SK-N-SH (cell line): ENCODE data around the gene CCDC74B. TPM values are rescaled to one million over a fixed set of nuclear protein-coding genes. Genes with fewer than 3 reads are reported as not detected.

Experiments used
- CTCF ChIA-PET: fragments of 300-600, 350-600 bp; formaldehyde crosslinking; extraction: SDS; loops from one replicate; lab custom pipeline; 2021; lab: Yijun Ruan, JAX
- POLR2A ChIA-PET: fragments of 350-600 bp; sonication (Branson Sonifier 250); formaldehyde crosslinking; extraction: SDS; loops from one replicate; lab custom pipeline; 2020; ENCODE audit warnings: antibody characterized with exemption, inconsistent platforms; lab: Yijun Ruan, JAX
- DNase-seq: peaks from one replicate; pipeline ENCODE4 v3.0.0; 2012
- H2AFZ ChIP-seq: fragments of 200-600 bp; sonication (generic); 2 replicates; pipeline ENCODE4 v1.8.1; 2016; ENCODE audit warnings: antibody characterized with exemption, mild to moderate bottlenecking, low read depth
- H3F3A ChIP-seq: fragments of 200-600 bp; sonication (generic); replicated peaks from 2 replicates; pipeline ENCODE3; 2016; ENCODE audit warnings: antibody characterized with exemption, mild to moderate bottlenecking; ENCODE audit not compliant: insufficient read depth
- H3K27ac ChIP-seq, 2 experiments: fragments of 200-500 bp in 1 of 2; fragments of 200-600 bp in 1 of 2; sonication (Bioruptor generic) in 1 of 2; sonication (generic), shearing (Covaris generic) in 1 of 2; 2 replicates each; pipeline versions ENCODE4 v1.5.1 to v1.6.1; 2014 to 2016; ENCODE audit warnings: low read depth in 2 of 2, inconsistent platforms in 1 of 2, low read length in 1 of 2, mild to moderate bottlenecking in 1 of 2, mixed read lengths in 1 of 2
- H3K27me3 ChIP-seq: fragments of 200-600 bp; sonication (generic), shearing (Covaris generic); 2 replicates; pipeline ENCODE4 v1.6.1; 2016; ENCODE audit warnings: mixed run types; ENCODE audit not compliant: insufficient read depth
- H3K36me3 ChIP-seq, 2 experiments: fragments of 200-500 bp in 1 of 2; fragments of 200-600 bp in 1 of 2; sonication (Bioruptor generic) in 1 of 2; sonication (generic) in 1 of 2; replicated peaks in 1 of 2; 2 replicates each; pipeline versions ENCODE3 to v1.5.1; 2014 to 2016; ENCODE audit warnings: low read length in 1 of 2, mild to moderate bottlenecking in 1 of 2; ENCODE audit not compliant: insufficient read depth in 2 of 2, control insufficient read depth in 1 of 2
- H3K4me1 ChIP-seq, 2 experiments: fragments of 200-500 bp in 1 of 2; fragments of 200-600 bp in 1 of 2; sonication (Bioruptor generic) in 1 of 2; sonication (generic), shearing (Covaris generic) in 1 of 2; 2 replicates each; pipeline versions ENCODE4 v1.5.1 to v1.6.1; 2014 to 2016; ENCODE audit warnings: low read depth in 1 of 2, low read length in 1 of 2, mixed run types in 1 of 2; ENCODE audit not compliant: insufficient read depth in 2 of 2, control insufficient read depth in 1 of 2
- H3K4me2 ChIP-seq: fragments of 200-600 bp; sonication (generic), shearing (Covaris generic); 2 replicates; pipeline ENCODE4 v1.6.1; 2017; ENCODE audit warnings: mixed run types
- H3K4me3 ChIP-seq, 2 experiments: fragments of 200-500 bp in 1 of 2; fragments of 200-600 bp in 1 of 2; sonication (Bioruptor generic) in 1 of 2; sonication (generic), shearing (Covaris generic) in 1 of 2; 2 replicates each; pipeline versions ENCODE4 v1.5.1 to v1.8.1; 2014 to 2016; ENCODE audit warnings: low read depth in 2 of 2, inconsistent platforms in 1 of 2, low read length in 1 of 2, mild to moderate bottlenecking in 1 of 2, mixed read lengths in 1 of 2, moderate library complexity in 1 of 2
- H3K79me2 ChIP-seq: fragments of 200-600 bp; sonication (generic); 2 replicates; pipeline ENCODE4 v1.8.1; 2017; ENCODE audit warnings: mild to moderate bottlenecking; ENCODE audit not compliant: insufficient read depth
- H3K9ac ChIP-seq: fragments of 200-600 bp; sonication (generic); 2 replicates; pipeline ENCODE4 v1.6.1; 2017; ENCODE audit warnings: mixed run types
- H3K9me2 ChIP-seq: fragments of 200-600 bp; sonication (generic); 2 replicates; pipeline ENCODE4 v1.6.1; 2017; ENCODE audit warnings: mixed run types
- H3K9me3 ChIP-seq: fragments of 200-600 bp; sonication (generic); 2 replicates; pipeline ENCODE4 v1.6.1; 2017; ENCODE audit warnings: mixed run types, mild to moderate bottlenecking, moderate library complexity
- H4K20me1 ChIP-seq: fragments of 200-600 bp; sonication (generic); 2 replicates; pipeline ENCODE4 v1.6.1; 2017; ENCODE audit warnings: mild to moderate bottlenecking, mixed run types; ENCODE audit not compliant: insufficient read depth
- CHD2 ChIP-seq: fragments of 150-350 bp; IDR thresholded peaks from 2 replicates; pipeline ENCODE4 v1.6.1; 2018; ENCODE audit warnings: low read length; ENCODE audit not compliant: partially characterized antibody
- EZH2phosphoT487 ChIP-seq: fragments of 200-600 bp; sonication (generic); IDR thresholded peaks from 2 replicates; pipeline ENCODE4 v1.6.1; 2017; ENCODE audit warnings: low read depth, mixed run types, mild to moderate bottlenecking, antibody characterized with exemption, moderate library complexity, borderline replicate concordance
- GABPA ChIP-seq: IDR thresholded peaks from 2 replicates; pipeline ENCODE4 v1.4.0; 2012; ENCODE audit warnings: low read depth, mild to moderate bottlenecking
- MAX ChIP-seq: IDR thresholded peaks from 2 replicates; pipeline ENCODE4 v1.4.0; 2012; ENCODE audit warnings: low read depth
- MEF2A ChIP-seq: IDR thresholded peaks from 2 replicates; pipeline ENCODE4 v1.4.0; 2012; ENCODE audit warnings: low read depth, borderline replicate concordance
- POLR2AphosphoS5 ChIP-seq: IDR thresholded peaks from 2 replicates; pipeline ENCODE4 v1.6.1; 2012; ENCODE audit warnings: low read depth, low read length
- RAD21 ChIP-seq: IDR thresholded peaks from 2 replicates; pipeline ENCODE4 v1.6.1; 2012; ENCODE audit warnings: mild to moderate bottlenecking, low read length
- TCF12 ChIP-seq: IDR thresholded peaks from 2 replicates; pipeline ENCODE4 v1.4.0; 2012
- USF1 ChIP-seq: IDR thresholded peaks from 2 replicates; pipeline ENCODE4 v1.4.0; 2012; ENCODE audit warnings: low read depth, borderline replicate concordance
- USF2 ChIP-seq: fragments of 150-350 bp; IDR thresholded peaks from 2 replicates; pipeline ENCODE4 v1.6.1; 2017; ENCODE audit warnings: antibody characterized with exemption, low read length, low read depth, borderline replicate concordance
- WGBS: methylation state at CpG from one replicate; pipeline ENCODE4 v1.1.6; 2017; ENCODE audit warnings: low lambda C conversion rate; 5-methylcytosine and 5-hydroxymethylcytosine counted together
- polyA plus RNA-seq, 3 experiments: library from polyadenylated mRNA; depleted of rRNA; stranded (reverse); fragments of >200 nt; gene quantifications; 2 replicates each; pipeline ENCODE4 v1.2.3, GENCODE V29; 2012

CCDC74B gene
- polyA plus RNA-seq, 1 of the 3 experiments (the other 2 are of a cell fraction), result 14.5 TPM

GRCh38 chr2:130185896-130186295 is 41.0 kb upstream of the CCDC74B start:
- no peaks in the 10 kb centered on the region for H3K9me2 ChIP-seq
- no peak for TF ChIP-seq MEF2A
- no peak for TF ChIP-seq POLR2AphosphoS5
- no peak for TF ChIP-seq RAD21
- no peak for TF ChIP-seq TCF12
- TF ChIP-seq, all 33 proteins: peak for 0
- Histone ChIP-seq H3K4me2 (no peak overlapping the region), H3K9me3 (no peaks in the 10 kb centered on the region), H3K4me1 (peaks cover 0 to 23% of the 10 kb centered on the region in 2 experiments; a peak in 1 of 4 replicates), H2AFZ (no peak overlapping the region), H3K9ac (no peak overlapping the region), H4K20me1 (0 out of 2 replicates have a peak, but pooled peaks cover 2% of the 10 kb centered on the region), H3K79me2 (peaks cover 30% of the 10 kb centered on the region), H3K36me3 (peaks cover 0 to 6% of the 10 kb centered on the region in 2 experiments), H3F3A (no peaks in the 10 kb centered on the region), H3K27ac (no peak overlapping the region; a peak in 1 of 4 replicates), H3K27me3 (no peaks in the 10 kb centered on the region), H3K4me3 (no peak overlapping the region)
- ChIA-PET POLR2A (no interaction called here), CTCF (interaction anchor here (11.1 kb wide), 1 partner anchor 148 kb away, joined by 113 read pairs; no protein-coding TSS in a partner anchor)
- no peak for DNase-seq
- 91% methylated on average over 1 of the region's 4 CpGs for WGBS

- no peak for DNase-seq
- CTCF ChIA-PET, result interaction anchor here (1.0 to 11.1 kb wide), 2 partner anchors 143 to 148 kb away, joined by 3 to 113 read pairs; no protein-coding TSS in a partner anchor
- Histone ChIP-seq H3K79me2 (peaks cover 34% of the 10 kb centered on the region), H3K9me2 (no peaks in the 10 kb centered on the region), H3K9me3 (no peaks in the 10 kb centered on the region), H3K27me3 (no peaks in the 10 kb centered on the region), H3K36me3 (peaks cover 0 to 6% of the 10 kb centered on the region in 2 experiments), H3F3A (no peaks in the 10 kb centered on the region), H3K27ac (no peak overlapping the region), H4K20me1 (0 out of 2 replicates have a peak, but pooled peaks cover 2% of the 10 kb centered on the region), H3K9ac (no peak overlapping the region), H3K4me1 (peaks cover 0 to 26% of the 10 kb centered on the region in 2 experiments; a peak in 2 of 4 replicates), H3K4me2 (no peak overlapping the region), H3K4me3 (no peak overlapping the region), H2AFZ (no peak overlapping the region)
- POLR2A ChIA-PET, result no interaction called here
- TF ChIP-seq EZH2phosphoT487 (no peak), RAD21 (no peak), USF1 (no peak), GABPA (no peak), TCF12 (no peak), MEF2A (no peak), MAX (no peak), CHD2 (no peak), USF2 (no peak), POLR2AphosphoS5 (no peak)
- WGBS, result 97% methylated on average over 9 of the region's 10 CpGs
Measured at GRCh38 chr2:130185436-130185835, 40.5 kb upstream of the CCDC74B start.
